GM19438 (cell line): ENCODE data around the gene NCF2.
"Not testable (repeated sequence)": the region's sequence is repeated elsewhere in the genome, so short reads cannot be mapped to it uniquely, and the experiment has no call there.

Experiments used
- ATAC-seq: cut with Tn5 transposase; IDR thresholded peaks from one replicate; pipeline ENCODE4 v1.9.1; 2021; ENCODE audit warnings: low read depth; ENCODE audit not compliant: unreplicated experiment

Gene NCF2, protein sequence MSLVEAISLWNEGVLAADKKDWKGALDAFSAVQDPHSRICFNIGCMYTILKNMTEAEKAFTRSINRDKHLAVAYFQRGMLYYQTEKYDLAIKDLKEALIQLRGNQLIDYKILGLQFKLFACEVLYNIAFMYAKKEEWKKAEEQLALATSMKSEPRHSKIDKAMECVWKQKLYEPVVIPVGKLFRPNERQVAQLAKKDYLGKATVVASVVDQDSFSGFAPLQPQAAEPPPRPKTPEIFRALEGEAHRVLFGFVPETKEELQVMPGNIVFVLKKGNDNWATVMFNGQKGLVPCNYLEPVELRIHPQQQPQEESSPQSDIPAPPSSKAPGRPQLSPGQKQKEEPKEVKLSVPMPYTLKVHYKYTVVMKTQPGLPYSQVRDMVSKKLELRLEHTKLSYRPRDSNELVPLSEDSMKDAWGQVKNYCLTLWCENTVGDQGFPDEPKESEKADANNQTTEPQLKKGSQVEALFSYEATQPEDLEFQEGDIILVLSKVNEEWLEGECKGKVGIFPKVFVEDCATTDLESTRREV

DNA sequence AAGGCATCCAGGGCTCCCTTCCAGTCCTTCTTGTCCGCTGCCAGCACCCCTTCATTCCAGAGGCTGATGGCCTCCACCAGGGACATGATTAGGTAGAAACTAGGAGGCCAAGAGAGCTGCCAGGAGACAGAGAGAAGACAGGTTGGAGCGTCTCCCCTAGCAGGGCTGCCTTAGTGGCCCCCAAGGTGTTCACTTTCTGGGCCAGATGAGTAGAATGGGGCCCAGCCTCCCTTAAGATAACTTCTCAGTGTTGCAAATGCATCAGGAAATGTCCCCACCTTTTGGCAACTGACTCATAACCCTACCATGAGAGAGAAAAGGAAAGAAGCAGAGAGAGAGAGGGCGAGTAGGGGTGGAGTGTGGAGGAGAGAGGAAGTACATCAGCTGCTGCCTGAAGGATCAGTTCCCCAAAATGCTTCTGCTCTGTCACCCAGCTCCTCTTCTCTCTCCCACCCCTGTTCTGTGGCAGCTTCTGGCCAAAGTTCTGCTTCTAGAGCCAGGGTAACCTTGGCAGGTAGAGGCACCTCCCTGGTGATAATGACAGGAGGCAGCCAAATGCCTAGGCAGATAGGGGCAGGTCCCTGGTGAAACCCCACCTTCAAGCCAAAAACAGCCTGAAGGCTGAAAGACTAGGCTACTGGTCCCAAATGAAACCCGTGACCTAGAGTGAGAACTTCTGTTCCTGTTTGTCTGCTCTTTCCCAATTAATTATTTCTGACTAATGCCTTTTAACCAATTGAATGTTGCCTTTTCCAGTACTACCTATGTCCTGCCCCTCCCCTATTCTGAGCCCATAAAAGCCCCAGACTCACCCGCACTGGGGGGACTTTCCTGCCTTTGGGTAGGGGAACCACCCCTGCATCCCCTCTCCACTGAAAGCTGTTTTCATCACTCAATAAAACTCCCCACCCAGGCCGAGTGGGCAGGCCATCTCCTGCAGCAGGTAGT lies at the start of gene NCF2:
Gene NCF2 (minus strand): TSS at position 216 of the 948 bp plus-strand sequence. CDS start 130 bp downstream, at position 86.
- ATAC-seq: peak; percentile 79

DNA sequence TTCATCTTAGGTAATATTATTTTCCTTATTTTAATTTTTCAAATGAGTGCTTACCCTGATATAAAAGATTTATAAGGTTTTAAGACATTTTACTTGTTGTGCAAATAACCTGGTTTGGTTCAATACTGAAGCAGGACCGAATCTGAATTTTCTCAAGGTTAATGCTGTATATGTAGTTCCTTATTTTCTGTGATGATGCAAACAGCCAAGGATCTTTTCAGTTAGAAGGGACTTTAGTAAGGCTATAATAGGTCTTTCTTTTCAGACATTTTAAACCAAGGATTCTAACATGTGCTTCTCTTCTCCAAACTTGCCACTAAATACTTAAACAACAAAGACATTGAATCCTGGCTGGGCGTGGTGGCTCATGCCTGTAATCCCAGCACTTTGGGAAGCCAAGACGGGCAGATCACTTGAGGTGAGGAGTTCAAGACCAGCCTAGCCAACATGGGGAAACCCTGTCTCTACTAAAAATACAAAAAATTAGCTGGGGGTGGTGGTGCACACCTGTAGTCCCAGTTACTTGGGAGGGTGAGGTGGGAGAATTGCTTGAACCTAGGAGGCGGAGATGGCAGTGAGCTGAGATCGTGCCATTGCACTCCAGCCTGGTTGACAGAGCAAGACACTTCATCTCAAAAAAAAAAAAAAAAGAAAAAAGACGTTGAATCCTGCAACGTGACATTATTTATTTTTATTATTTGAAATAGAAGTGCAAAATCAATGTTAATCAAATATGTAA lies 48.6 kb upstream of the NCF2 start:
- no peak for ATAC-seq

DNA sequence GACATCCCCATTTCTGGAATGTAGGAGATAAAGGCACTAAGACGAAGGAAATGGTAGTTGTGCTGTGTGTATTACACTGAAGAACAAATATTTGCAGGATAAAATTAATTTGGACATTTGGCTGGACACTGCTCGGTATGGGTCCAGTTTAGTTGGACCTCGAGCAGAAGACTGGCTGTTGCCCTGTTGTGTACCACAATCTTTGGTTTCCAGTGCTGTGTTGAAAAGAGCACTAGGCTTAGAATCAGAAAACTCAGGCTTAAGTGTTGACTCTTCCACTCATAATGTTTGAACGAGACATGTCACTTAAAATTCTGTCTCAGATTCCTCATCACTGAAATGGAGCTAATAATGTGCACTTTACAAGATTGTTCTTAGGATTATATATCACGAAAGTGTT lies 46.5 kb upstream of the NCF2 start:
- no peak for ATAC-seq

GRCh38 chr1:183636334-183636682 lies 46.0 kb upstream of the NCF2 start:
- ATAC-seq: peak; percentile 0

- peak; percentile 88 for ATAC-seq
Measured at GRCh38 chr1:183635606-183636333, 45.5 kb upstream of the NCF2 start, which contains the start of gene ARPC5. Gene ARPC5 (minus strand): TSS chr1:183635783. CDS start chr1:183635659, 124 bp downstream.

DNA sequence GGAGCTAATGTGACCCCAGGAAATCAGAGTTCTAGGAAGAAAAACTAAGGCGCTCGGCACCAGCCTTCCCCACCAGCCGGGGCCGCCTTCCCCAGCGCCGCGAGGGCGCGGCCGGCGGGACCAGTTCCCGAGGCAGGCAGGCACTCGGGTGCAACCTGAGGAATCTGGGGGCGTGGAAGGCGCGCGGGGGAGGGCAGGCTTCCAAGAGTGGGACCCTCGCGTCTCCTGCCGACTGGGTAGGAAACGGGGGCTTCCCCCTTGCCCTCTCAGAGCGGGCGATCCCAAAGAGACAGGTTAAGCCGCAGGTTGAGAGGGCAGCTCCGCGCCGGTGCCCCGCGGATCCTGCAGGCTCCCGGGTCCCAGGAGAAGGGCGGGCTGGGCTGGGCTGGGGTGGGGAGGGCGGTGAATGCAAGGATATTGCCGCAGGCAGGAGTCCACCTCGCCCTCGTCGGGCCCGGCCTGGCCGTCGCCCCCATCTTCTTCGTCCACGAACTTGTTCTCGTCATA lies 44.9 kb upstream of the NCF2 start:
- peak; percentile 5 for ATAC-seq

DNA sequence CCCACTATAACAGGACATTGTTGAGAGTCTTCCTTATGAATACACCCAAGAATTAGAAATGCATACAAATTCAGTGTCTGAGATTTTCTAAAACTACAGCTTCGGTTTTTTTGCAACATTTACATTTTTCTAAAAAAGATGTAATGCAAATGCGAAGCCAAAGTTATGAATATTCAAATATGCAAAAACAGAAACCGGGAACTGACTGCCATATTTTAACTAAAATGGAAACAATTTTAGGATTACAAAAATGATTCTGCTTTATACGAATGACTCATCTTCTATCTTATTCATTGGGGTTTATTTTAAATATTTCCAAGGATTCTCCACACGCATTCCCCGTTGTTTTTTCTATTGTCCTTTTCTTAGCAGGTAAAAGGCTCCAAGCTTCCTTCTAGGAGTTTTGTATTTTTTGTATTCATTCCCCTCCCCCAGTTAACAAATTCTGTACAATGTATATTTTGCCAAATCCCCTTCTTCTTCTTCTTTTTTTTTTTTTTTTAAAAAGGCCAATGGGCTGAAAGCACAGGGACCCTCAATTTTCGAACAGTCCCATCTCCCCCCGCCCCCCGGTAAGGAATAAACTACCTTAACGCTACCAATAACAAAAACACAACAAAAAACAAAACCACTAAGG lies 44.3 kb upstream of the NCF2 start:
- no peak for ATAC-seq

DNA sequence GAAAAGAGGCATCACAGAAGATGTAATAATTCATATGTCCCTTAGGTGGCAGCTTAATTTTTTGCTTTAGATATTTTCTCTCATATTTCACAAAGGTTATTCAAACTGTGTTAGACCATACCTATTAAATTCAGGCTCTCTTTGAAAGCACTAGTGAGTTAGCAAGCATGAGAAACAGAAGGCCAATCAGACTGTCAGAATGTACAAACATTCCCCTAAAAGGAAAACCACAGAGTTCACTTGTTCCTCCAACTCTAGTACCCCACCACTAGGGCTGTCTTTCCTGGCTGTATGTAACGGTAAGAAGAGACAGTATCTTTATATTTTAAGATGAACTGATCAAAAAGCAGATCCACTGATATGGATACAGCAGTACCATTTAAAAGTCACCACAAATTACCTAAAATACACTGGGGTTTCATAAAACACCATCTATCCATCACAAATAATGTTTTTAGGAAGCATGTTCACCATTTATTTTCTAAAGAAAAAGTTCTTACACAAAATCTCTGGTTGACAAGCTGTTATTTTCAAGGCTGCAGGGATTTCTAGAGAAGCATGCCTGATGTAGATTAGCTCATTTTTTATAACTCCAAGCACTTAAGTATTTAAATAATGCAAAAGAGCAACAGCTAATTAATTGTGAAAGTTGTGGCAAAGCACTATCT lies 43.6 kb upstream of the NCF2 start:
- ATAC-seq: peak; percentile 43

GRCh38 chr1:183632964-183633363 lies 42.7 kb upstream of the NCF2 start:
- ATAC-seq: no peak

DNA sequence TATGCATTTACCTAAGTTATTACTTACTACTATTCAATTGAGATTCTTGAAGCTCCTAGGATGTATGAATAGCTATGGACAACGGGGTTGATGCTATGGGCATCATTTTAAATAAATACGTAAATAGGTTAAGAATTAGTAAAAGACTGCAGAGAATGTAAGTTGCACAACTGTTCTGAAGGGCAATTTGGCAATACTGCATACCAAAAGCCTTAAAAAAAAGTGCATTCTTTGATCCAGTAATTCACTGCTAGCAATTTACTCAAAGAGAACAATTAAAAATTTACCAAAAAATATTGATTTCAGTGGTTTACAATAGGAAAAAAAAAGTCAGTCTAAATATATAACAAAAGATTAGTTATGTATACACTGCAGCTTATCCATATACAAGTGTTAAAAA lies 41.9 kb upstream of the NCF2 start:
- ATAC-seq: no peak

DNA sequence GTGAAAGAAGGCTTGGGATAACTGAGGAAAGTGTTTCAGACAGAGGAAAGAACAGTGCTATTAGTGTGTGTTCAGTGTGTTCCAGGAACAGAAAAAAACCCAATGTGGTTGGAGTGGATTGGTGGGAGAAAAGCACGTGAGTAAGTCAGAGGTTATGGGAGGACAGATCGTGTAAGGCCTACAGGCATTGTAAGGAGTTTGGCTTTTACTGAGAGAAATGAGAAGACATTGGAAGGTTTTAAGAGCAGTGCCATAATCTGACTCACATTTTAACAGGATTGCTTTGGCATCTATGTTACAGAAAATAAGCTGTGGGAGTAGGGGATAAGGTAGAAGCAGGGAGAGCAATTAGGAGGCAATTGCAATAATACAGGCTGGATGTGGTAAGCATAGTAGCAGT lies 40.5 kb upstream of the NCF2 start:
- no peak for ATAC-seq

- no peak for ATAC-seq
Measured at GRCh38 chr1:183628537-183628936, 38.3 kb upstream of the NCF2 start.

DNA sequence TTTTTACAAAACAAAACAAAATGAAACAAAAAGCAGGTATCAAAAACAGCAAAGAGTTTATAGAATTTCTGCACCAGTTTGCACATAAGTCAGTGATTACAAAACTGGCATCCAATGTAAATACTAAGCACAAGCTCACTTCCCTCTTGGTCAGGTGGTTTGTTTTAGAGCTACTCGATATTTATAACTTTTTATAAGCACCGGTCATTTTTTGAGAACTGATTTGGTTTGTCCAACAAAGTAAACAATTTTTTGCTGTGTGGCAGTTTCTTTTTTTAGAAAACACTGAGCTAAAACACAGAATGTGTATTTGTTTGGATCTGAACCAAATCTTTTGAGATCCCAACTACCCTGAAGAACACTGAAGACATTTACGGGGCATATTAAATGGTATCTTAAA lies 36.0 kb upstream of the NCF2 start:
- ATAC-seq: not testable (repeated sequence)

- peak; percentile 92 for ATAC-seq
Measured at GRCh38 chr1:183622884-183623785, 32.9 kb upstream of the NCF2 start.

- ATAC-seq: no peak
Measured at GRCh38 chr1:183622013-183622412, 31.8 kb upstream of the NCF2 start.

DNA sequence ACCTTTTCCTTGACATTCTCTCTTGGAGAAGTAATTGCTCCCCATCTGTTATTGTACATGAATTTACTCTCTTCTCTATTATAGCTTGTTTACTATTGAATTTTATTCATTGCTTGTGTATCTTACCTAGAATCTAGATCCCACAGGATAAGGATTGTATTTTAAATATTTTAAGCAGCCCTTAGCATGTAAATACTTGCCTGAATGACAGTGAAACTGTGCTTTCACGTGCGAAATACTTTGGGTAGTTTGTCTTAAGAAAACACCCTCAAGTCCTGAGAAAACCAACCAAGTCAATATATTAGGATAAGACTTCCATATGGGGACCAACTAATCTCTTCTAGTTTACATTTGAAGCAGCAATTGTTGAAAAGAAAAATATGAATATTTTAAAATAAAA lies 30.1 kb upstream of the NCF2 start:
- no peak for ATAC-seq

- ATAC-seq: no peak
Measured at GRCh38 chr1:183619781-183620180, 29.5 kb upstream of the NCF2 start.

DNA sequence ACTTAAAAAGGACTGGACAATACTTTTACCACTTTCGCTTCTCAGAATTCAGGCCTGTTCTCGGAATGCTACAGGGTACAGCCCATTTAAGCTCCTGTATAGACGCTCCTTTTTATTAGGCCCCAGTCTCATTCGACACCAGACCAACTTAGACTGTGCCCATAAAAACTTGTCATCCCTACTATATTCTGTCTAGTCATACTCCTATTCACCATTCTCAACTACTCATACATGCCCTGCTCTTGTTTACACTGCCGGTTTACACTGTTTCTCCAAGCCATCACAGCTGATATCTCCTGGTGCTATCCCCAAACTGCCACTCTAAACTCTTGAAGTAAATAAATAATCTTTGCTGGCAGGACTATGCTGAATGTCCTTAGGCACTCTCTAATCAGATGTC lies 27.9 kb upstream of the NCF2 start:
- ATAC-seq: not testable (repeated sequence)
